GM19239 (cell line): Measurements from ENCODE around the gene PDYN.

Source experiments
- DNase-seq: peaks from one replicate; pipeline ENCODE4 v3.0.0; 2011; ENCODE audit warnings: low spot score; ENCODE audit not compliant: insufficient read length
- FAIRE-seq: peaks from 2 replicates; lab custom pipeline; 2011; peaks lifted over from hg19 to GRCh38; lab: Jason Lieb, UNC

PDYN gene

GRCh38 chr20:1937316-1937976 lies 56.4 kb downstream of the PDYN start:
- FAIRE-seq (no peak), DNase-seq (no peak)

GRCh38 chr20:1935696-1936366 lies 58.0 kb downstream of the PDYN start:
- DNase-seq = no peak
- FAIRE-seq = no peak

GRCh38 chr20:1934721-1935573 lies 58.9 kb downstream of the PDYN start:
- FAIRE-seq (no peak), DNase-seq (no peak)

GRCh38 chr20:1934156-1934555 lies 59.7 kb downstream of the PDYN start:
- DNase-seq = no peak
- FAIRE-seq = no peak

- FAIRE-seq = no peak
- DNase-seq = no peak
Measured at GRCh38 chr20:1933465-1933870, 60.4 kb downstream of the PDYN start.

GRCh38 chr20:1932971-1933370 lies 60.9 kb downstream of the PDYN start:
- DNase-seq = no peak
- FAIRE-seq = no peak

GRCh38 chr20:1931830-1932229 lies 62.0 kb downstream of the PDYN start:
- FAIRE-seq = no peak
- no peak for DNase-seq

- FAIRE-seq = no peak
Measured at GRCh38 chr20:1930165-1930564, 63.7 kb downstream of the PDYN start.

GRCh38 chr20:1929460-1929859 lies 64.4 kb downstream of the PDYN start:
- DNase-seq (no peak), FAIRE-seq (no peak)

More at GRCh38 chr20:1930165-1930564, 63.7 kb downstream of the PDYN start:
- no peak for DNase-seq

GRCh38 chr20:1928782-1929181 lies 65.1 kb downstream of the PDYN start:
- DNase-seq = no peak
- FAIRE-seq = no peak
